IPS-18a (cell line): ENCODE results near the gene CX3CL1.

Experiments used
- H3K27ac ChIP-seq: one replicate; pipeline ENCODE4 v1.5.1; 2013; ENCODE audit warnings: low read length
- H3K27me3 ChIP-seq: one replicate; pipeline ENCODE4 v1.6.1; 2013; ENCODE audit warnings: mild to moderate bottlenecking, low read length; ENCODE audit not compliant: control insufficient read depth, insufficient read depth
- H3K36me3 ChIP-seq: one replicate; pipeline ENCODE4 v1.6.1; 2013; ENCODE audit warnings: low read depth, low read length; ENCODE audit not compliant: control insufficient read depth
- H3K4me1 ChIP-seq: one replicate; pipeline ENCODE4 v1.6.1; 2013; ENCODE audit warnings: low read depth, low read length; ENCODE audit not compliant: control insufficient read depth
- H3K4me3 ChIP-seq: one replicate; pipeline ENCODE4 v1.5.1; 2013; ENCODE audit warnings: low read length
- H3K9ac ChIP-seq: one replicate; pipeline ENCODE4 v1.6.1; 2013; ENCODE audit warnings: mild to moderate bottlenecking, low read length, moderate library complexity
- H3K9me3 ChIP-seq: one replicate; pipeline ENCODE4 v1.6.1; 2013; ENCODE audit warnings: low read depth, low read length; ENCODE audit not compliant: control insufficient read depth

CX3CL1 gene

GRCh38 chr16:57432505-57432904 lies 60.2 kb downstream of the CX3CL1 start:
- Histone ChIP-seq H3K9me3 (no peaks in the 10 kb centered on the region), H3K4me3 (no peak overlapping the region), H3K27me3 (no peaks in the 10 kb centered on the region), H3K9ac (no peak overlapping the region), H3K27ac (no peak overlapping the region), H3K4me1 (no peaks in the 10 kb centered on the region), H3K36me3 (peaks cover 77% of the 10 kb centered on the region)

GRCh38 chr16:57432989-57433388 lies 60.7 kb downstream of the CX3CL1 start:
- Histone ChIP-seq H3K27me3 (no peaks in the 10 kb centered on the region), H3K36me3 (peaks cover 81% of the 10 kb centered on the region), H3K27ac (no peak overlapping the region)

GRCh38 chr16:57434003-57434402 lies 61.7 kb downstream of the CX3CL1 start:
- Histone ChIP-seq H3K36me3 (peaks cover 82% of the 10 kb centered on the region), H3K4me1 (no peaks in the 10 kb centered on the region)

More at GRCh38 chr16:57432989-57433388, 60.7 kb downstream of the CX3CL1 start:
- Histone ChIP-seq H3K4me1 (no peaks in the 10 kb centered on the region), H3K9me3 (no peaks in the 10 kb centered on the region), H3K4me3 (no peak overlapping the region), H3K9ac (no peak overlapping the region)

More at GRCh38 chr16:57434003-57434402, 61.7 kb downstream of the CX3CL1 start:
- Histone ChIP-seq H3K9me3 (no peaks in the 10 kb centered on the region), H3K27me3 (no peaks in the 10 kb centered on the region), H3K27ac (no peak overlapping the region), H3K4me3 (no peak overlapping the region), H3K9ac (no peak overlapping the region)
